ENCODE data around the gene ZEB2.

ZEB2 gene

GRCh38 chr2:144509001-144509878 lies 10.7 kb downstream of the ZEB2 start:
- H3K4me3 ChIP-seq (ENCODE audit: low read depth, low read length) = no peak overlapping the region
- TF ChIP-seq, protein P1, sequence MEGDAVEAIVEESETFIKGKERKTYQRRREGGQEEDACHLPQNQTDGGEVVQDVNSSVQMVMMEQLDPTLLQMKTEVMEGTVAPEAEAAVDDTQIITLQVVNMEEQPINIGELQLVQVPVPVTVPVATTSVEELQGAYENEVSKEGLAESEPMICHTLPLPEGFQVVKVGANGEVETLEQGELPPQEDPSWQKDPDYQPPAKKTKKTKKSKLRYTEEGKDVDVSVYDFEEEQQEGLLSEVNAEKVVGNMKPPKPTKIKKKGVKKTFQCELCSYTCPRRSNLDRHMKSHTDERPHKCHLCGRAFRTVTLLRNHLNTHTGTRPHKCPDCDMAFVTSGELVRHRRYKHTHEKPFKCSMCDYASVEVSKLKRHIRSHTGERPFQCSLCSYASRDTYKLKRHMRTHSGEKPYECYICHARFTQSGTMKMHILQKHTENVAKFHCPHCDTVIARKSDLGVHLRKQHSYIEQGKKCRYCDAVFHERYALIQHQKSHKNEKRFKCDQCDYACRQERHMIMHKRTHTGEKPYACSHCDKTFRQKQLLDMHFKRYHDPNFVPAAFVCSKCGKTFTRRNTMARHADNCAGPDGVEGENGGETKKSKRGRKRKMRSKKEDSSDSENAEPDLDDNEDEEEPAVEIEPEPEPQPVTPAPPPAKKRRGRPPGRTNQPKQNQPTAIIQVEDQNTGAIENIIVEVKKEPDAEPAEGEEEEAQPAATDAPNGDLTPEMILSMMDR (IDR thresholded peaks at IDR 0.05; ENCODE audit: low read depth, low read length) = no peak

- TF ChIP-seq, protein P1 (IDR thresholded peaks at IDR 0.05; ENCODE audit: low read depth, low read length) = no peak
- H3K4me3 ChIP-seq (ENCODE audit: low read depth, low read length) = no peak overlapping the region
Observed at GRCh38 chr2:144508172-144508851, 11.6 kb downstream of the ZEB2 start.

DNA sequence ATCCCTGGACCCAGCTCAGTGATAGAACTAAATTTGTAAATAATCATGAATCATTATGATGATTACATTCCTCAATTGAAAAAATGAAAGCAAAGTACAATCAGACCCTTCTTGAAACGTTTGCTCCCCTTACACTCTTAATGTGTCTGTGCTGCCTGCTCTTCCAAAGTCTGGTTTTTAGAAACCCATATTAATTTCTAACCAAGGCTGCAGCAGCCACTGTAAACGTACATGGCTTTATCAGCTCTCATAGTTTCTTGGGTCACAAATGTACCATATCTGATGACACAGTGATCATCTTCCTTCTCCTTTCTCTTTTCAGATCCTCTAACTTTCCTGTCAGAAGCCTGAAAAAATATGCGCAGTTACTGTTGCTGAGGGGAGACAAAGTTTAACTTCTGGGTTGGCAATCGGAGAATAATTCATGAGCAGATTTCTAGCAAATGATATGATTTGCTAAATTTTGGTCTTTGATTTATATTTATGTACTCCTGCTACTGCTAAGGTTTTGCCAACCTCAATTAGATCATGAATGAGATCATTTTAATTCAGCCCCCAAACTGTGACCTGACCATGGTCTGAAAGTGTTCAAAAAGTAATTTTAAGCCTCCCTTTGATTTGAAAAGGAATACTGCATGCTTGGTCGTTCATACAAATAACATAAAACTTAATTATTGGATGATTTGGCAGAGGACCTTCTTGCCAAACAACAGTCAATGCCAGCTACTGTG lies 12.3 kb downstream of the ZEB2 start:
- TF ChIP-seq, protein P1 (IDR thresholded peaks at IDR 0.05; ENCODE audit: low read depth, low read length) = no peak
- H3K4me3 ChIP-seq (ENCODE audit: low read depth, low read length) = peak overlapping the region; percentile 8

GRCh38 chr2:144505245-144505831 lies 14.6 kb downstream of the ZEB2 start:
- TF ChIP-seq, protein P1 (IDR thresholded peaks at IDR 0.05; ENCODE audit: low read depth, low read length) = no peak
- H3K4me3 ChIP-seq (ENCODE audit: low read depth, low read length) = no peak overlapping the region

DNA sequence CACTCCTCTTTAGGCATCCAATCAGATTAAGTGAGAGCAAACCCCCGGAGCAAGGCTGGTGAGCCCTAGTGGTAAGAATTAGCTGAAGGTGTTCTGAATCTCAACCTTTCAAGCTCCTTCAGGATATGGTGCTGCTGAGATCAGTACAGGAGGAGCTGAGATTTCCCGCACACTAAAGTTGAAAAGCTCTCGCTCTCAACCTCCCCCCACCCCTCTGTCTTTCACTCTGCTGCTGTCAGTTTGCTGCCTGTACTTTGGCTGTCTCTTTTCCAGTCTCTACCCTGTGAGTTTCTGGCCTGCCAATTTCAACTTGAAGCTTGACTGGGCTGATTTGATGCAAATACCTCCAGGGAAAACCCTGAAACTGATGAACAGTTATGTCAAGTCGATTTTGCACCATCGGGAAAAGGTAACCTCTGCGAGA lies 15.7 kb downstream of the ZEB2 start:
- TF ChIP-seq, protein P1 (IDR thresholded peaks at IDR 0.05; ENCODE audit: low read depth, low read length) = no peak
- H3K4me3 ChIP-seq (ENCODE audit: low read depth, low read length) = no peak overlapping the region

DNA sequence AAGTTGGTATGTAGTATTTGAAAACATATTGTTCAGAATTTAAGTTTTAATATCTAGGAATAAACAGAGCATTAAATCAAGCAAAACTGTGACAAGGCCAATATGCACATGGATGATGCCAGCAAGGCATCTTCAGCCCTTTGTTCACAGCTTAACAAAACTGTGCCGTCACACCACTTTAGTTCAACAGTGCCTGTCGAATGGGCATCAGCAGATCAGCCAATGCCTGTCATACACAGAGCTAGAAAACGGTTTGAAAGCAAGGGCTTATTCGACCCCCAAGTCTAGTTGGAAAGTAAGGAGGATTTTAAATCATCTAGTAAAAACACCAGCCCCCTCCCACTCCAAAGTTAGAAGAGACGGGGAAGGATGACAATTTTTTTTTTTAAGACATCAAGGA lies 16.7 kb downstream of the ZEB2 start:
- H3K4me3 ChIP-seq (ENCODE audit: low read depth, low read length) = no peak overlapping the region
- TF ChIP-seq, protein P1 (IDR thresholded peaks at IDR 0.05; ENCODE audit: low read depth, low read length) = no peak

Data from WI38 (cell line).